B cell (primary cell): ENCODE data around the gene DTD1. TPM values are rescaled to one million over a fixed set of nuclear protein-coding genes. Genes with fewer than 3 reads are reported as not detected.

Experiments
- ATAC-seq: fragments of 200-7000 bp; cut with Tn5 transposase; one replicate; pipeline ENCODE4 v1.10.0; 2021; ENCODE audit warnings: low read depth, mild to moderate bottlenecking, moderate number of reproducible peaks, moderate library complexity
- CTCF ChIA-PET: fragments of 350-600 bp; sonication (Branson Sonifier 250); formaldehyde crosslinking; loops from one replicate; lab custom pipeline; 2021; ENCODE audit warnings: antibody characterized with exemption, inconsistent platforms; lab: Charles Lee
- POLR2A ChIA-PET: fragments of 350-600 bp; sonication (Branson Sonifier 250); formaldehyde crosslinking; loops from one replicate; lab custom pipeline; 2021; ENCODE audit warnings: antibody characterized with exemption; lab: Charles Lee
- DNase-seq: peaks from one replicate; pipeline ENCODE4 v3.0.0; 2013
- H2AFZ ChIP-seq: 2 replicates; pipeline ENCODE4 v1.6.1; 2012; ENCODE audit warnings: mild to moderate bottlenecking, low read depth, low read length; ENCODE audit not compliant: insufficient read depth, poor library complexity, severe bottlenecking
- H3K27ac ChIP-seq, 2 donors: 1 replicate in 1 of 2; 2 replicates in 1 of 2; pipeline ENCODE4 v1.5.1; 2012 to 2013; ENCODE audit warnings: low read length in 2 of 2, mild to moderate bottlenecking in 2 of 2, moderate library complexity in 1 of 2
- H3K27me3 ChIP-seq, 4 experiments: fragments of 200-600 bp in 1 of 4; sonication (generic) in 1 of 4; replicated peaks in 1 of 4; 1 replicate in 2 of 4; 2 replicates in 2 of 4; pipeline versions ENCODE4 v1.6.1 to v1.7.0; 2013 to 2016; ENCODE audit warnings: low read length in 3 of 4, mild to moderate bottlenecking in 2 of 4, mixed read lengths in 1 of 4, moderate library complexity in 1 of 4; ENCODE audit not compliant: insufficient read depth in 4 of 4, control insufficient read depth in 3 of 4; ENCODE audit errors: control extremely low read depth in 1 of 4
- H3K36me3 ChIP-seq, 2 experiments: replicated peaks in 1 of 2; 1 replicate in 1 of 2; 2 replicates in 1 of 2; pipeline versions ENCODE4 v1.6.1 to v1.7.1; 2013; ENCODE audit warnings: low read length in 1 of 2; ENCODE audit not compliant: insufficient read depth in 2 of 2, control insufficient read depth in 1 of 2; ENCODE audit errors: control extremely low read depth in 1 of 2, extremely low read depth in 1 of 2
- H3K4me1 ChIP-seq, 2 donors: fragments of 200-600 bp in 1 of 2; sonication (generic) in 1 of 2; 1 replicate in 1 of 2; 2 replicates in 1 of 2; pipeline versions ENCODE4 v1.5.1 to v1.6.1; 2013 to 2017; ENCODE audit warnings: low read length in 2 of 2; ENCODE audit not compliant: control insufficient read depth in 2 of 2, insufficient read depth in 2 of 2
- H3K4me2 ChIP-seq: replicated peaks from 2 replicates; pipeline ENCODE3; 2012; ENCODE audit warnings: mild to moderate bottlenecking, low read depth, low read length; ENCODE audit not compliant: poor library complexity, severe bottlenecking
- H3K4me3 ChIP-seq, 5 experiments: fragments of 200-600 bp in 1 of 5; sonication (generic) in 1 of 5; 1 replicate in 3 of 5; 2 replicates in 2 of 5; pipeline versions ENCODE4 v1.5.1 to v1.7.0; 2011 to 2016; ENCODE audit warnings: low read length in 4 of 5, mild to moderate bottlenecking in 4 of 5, low read depth in 2 of 5, control low read depth in 1 of 5, moderate library complexity in 1 of 5; ENCODE audit not compliant: insufficient read depth in 1 of 5; ENCODE audit errors: control extremely low read depth in 1 of 5, extremely low read depth in 1 of 5
- H3K79me2 ChIP-seq: fragments of 200-600 bp; sonication (generic); one replicate; pipeline ENCODE4 v1.6.0; 2016; ENCODE audit warnings: low read length; ENCODE audit not compliant: control insufficient read depth, insufficient read depth
- H3K9ac ChIP-seq: fragments of 200-600 bp; sonication (generic); 2 replicates; pipeline ENCODE4 v1.6.1; 2017; ENCODE audit warnings: mild to moderate bottlenecking, low read length, moderate library complexity
- H3K9me3 ChIP-seq, 3 donors: one replicate each; pipeline versions ENCODE4 v1.6.1 to v1.7.1; 2013; ENCODE audit warnings: low read length in 2 of 3; ENCODE audit not compliant: control insufficient read depth in 2 of 3, insufficient read depth in 1 of 3; ENCODE audit errors: control extremely low read depth in 1 of 3
- H4K20me1 ChIP-seq: 2 replicates; pipeline ENCODE4 v1.6.0; 2012; ENCODE audit warnings: mild to moderate bottlenecking, low read length; ENCODE audit not compliant: insufficient read depth, control insufficient read depth, poor library complexity, severe bottlenecking
- H3K27ac Mint-ChIP-seq: one replicate; pipeline ENCODE4 v1.8.0; 2021; ENCODE audit warnings: mixed read lengths
- H3K27me3 Mint-ChIP-seq: one replicate; pipeline ENCODE4 v1.8.0; 2021; ENCODE audit warnings: mixed read lengths
- H3K4me1 Mint-ChIP-seq: one replicate; pipeline ENCODE4 v1.8.0; 2021; ENCODE audit warnings: mixed read lengths
- H3K4me3 Mint-ChIP-seq: one replicate; pipeline ENCODE4 v1.8.0; 2021; ENCODE audit warnings: mixed read lengths
- H3K9me3 Mint-ChIP-seq: one replicate; pipeline ENCODE4 v1.8.0; 2022; ENCODE audit warnings: mixed read lengths; ENCODE audit not compliant: insufficient read depth
- EZH2 ChIP-seq: IDR thresholded peaks from 2 replicates; pipeline ENCODE4 v1.6.1; 2012; ENCODE audit warnings: borderline replicate concordance, low read depth, mild to moderate bottlenecking, moderate library complexity, low read length; ENCODE audit not compliant: insufficient read depth, poor library complexity, severe bottlenecking
- WGBS: methylation state at CpG from one replicate; pipeline ENCODE4 v1.1.5; 2013; ENCODE audit warnings: missing lambda C conversion rate; ENCODE audit not compliant: insufficient coverage; 5-methylcytosine and 5-hydroxymethylcytosine counted together
- intact Hi-C: fragments of 100-400 bp; cut with micrococcal nuclease; formaldehyde crosslinking; loops from one replicate; pipeline ENCODE4 v1.10.0; 2022
- polyA plus RNA-seq: library from polyadenylated mRNA; depleted of rRNA; stranded (reverse); fragments of >200 nt; gene quantifications from 2 replicates; pipeline ENCODE4 v1.2.3, GENCODE V29; 2012
- total RNA-seq, 2 donors: library from RNA; stranded (reverse); fragments of 120-200 nt in 1 of 2; gene quantifications; 1 replicate in 1 of 2; 2 replicates in 1 of 2; pipeline versions ENCODE4 v1.2.3 to v1.2.4, GENCODE V29; 2013 to 2022
- TF ChIP-seq, protein P1 (sequence below): fragments of 200-600 bp; IDR thresholded peaks from one replicate; pipeline ENCODE4 v1.8.0; 2022; ENCODE audit warnings: antibody characterized with exemption, mild to moderate bottlenecking

Gene DTD1
- total and polyA plus RNA-seq, 2 donors (not counting 1 experiment from before 2014, with no cell fraction given): 18.7 to 20.4 TPM

DNA sequence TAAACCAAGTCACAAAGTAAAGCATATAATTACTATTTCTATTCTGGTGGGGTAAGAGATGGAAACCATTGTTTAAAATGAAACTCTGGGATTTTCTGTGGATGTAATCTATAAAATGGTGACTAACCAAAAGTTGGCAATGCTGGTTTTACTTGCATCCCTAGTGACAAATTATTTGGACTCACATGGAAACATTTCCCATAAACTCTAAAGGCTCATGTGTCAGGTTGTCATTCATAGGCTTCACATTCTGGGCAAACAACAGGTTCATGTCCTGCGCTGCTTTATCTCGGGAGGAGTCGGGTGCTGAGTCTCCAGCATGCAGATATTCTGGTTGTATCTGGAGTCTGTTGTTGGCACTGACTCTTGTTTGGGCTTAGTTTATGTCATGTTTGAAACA lies 127.7 kb downstream of the DTD1 start:
- WGBS: 97% methylated on average over 3 of the region's 3 CpGs
- CTCF ChIA-PET: no interaction called here

DNA sequence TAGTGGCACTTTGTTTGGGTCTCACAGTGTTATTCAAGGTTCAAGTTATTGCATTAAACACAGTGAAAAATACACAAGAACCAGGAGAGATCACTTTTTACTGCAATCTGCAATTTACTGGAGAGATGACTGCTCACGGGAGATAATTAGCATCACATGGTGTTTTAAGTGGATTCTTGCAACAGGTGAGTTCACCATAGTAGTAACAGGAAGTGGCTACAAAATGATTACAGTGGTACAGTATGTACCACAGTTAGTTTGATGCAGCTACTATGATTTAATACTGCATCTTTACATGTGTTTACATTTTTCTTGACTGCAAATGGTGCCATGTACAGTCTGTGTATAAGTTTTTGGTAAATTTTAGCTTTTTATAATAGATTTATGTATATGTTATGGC lies 129.2 kb downstream of the DTD1 start:
- no peaks in the 10 kb centered on the region for H4K20me1 ChIP-seq
- H2AFZ ChIP-seq: no peak overlapping the region
- no peak overlapping the region for H3K4me3 ChIP-seq
- H3K27ac ChIP-seq: no peak overlapping the region
- DNase-seq: no peak
- peaks cover 0 to 5% of the 10 kb centered on the region in 2 experiments for H3K36me3 ChIP-seq
- Mint-ChIP-seq H3K9me3 (no peaks in the 10 kb centered on the region), H3K27ac (no peak overlapping the region), H3K4me1 (peaks cover 5% of the 10 kb centered on the region), H3K27me3 (no peaks in the 10 kb centered on the region), H3K4me3 (no peak overlapping the region)
- no CpG with 5 or more reads among the region's 1 CpG for WGBS
- H3K27me3 ChIP-seq: no peaks in the 10 kb centered on the region
- ChIA-PET POLR2A (no interaction called here), CTCF (no interaction called here)
- H3K9ac ChIP-seq: no peak overlapping the region
- no peak for TF ChIP-seq EZH2
- TF ChIP-seq, protein P1, sequence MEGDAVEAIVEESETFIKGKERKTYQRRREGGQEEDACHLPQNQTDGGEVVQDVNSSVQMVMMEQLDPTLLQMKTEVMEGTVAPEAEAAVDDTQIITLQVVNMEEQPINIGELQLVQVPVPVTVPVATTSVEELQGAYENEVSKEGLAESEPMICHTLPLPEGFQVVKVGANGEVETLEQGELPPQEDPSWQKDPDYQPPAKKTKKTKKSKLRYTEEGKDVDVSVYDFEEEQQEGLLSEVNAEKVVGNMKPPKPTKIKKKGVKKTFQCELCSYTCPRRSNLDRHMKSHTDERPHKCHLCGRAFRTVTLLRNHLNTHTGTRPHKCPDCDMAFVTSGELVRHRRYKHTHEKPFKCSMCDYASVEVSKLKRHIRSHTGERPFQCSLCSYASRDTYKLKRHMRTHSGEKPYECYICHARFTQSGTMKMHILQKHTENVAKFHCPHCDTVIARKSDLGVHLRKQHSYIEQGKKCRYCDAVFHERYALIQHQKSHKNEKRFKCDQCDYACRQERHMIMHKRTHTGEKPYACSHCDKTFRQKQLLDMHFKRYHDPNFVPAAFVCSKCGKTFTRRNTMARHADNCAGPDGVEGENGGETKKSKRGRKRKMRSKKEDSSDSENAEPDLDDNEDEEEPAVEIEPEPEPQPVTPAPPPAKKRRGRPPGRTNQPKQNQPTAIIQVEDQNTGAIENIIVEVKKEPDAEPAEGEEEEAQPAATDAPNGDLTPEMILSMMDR: no peak
- no peaks in the 10 kb centered on the region for H3K4me1 ChIP-seq
- H3K9me3 ChIP-seq: peaks cover 0 to 4% (median 0%) of the 10 kb centered on the region in 3 donors
- no peak for ATAC-seq
- H3K79me2 ChIP-seq: no peaks in the 10 kb centered on the region
- intact Hi-C loops: no loop called here
- no peak overlapping the region for H3K4me2 ChIP-seq

More for the DNA sequence above, 127.7 kb downstream of the DTD1 start:
- H3K4me3 ChIP-seq: no peak overlapping the region
- Mint-ChIP-seq H3K4me3 (no peak overlapping the region), H3K9me3 (no peaks in the 10 kb centered on the region), H3K4me1 (peaks cover 5% of the 10 kb centered on the region), H3K27ac (no peak overlapping the region), H3K27me3 (no peaks in the 10 kb centered on the region)
- H3K79me2 ChIP-seq: no peaks in the 10 kb centered on the region
- no peak overlapping the region for H3K4me2 ChIP-seq
- no peak for ATAC-seq
- no peak overlapping the region for H3K9ac ChIP-seq
- no peak overlapping the region for H2AFZ ChIP-seq
- DNase-seq: no peak
- no peaks in the 10 kb centered on the region for H4K20me1 ChIP-seq
- H3K27me3 ChIP-seq: no peaks in the 10 kb centered on the region
- POLR2A ChIA-PET: no interaction called here
- H3K27ac ChIP-seq: no peak overlapping the region
- H3K9me3 ChIP-seq: peaks cover 0 to 3% (median 0%) of the 10 kb centered on the region in 3 donors
- no peak for TF ChIP-seq EZH2
- TF ChIP-seq, protein P1: no peak
- H3K36me3 ChIP-seq: peaks cover 0 to 5% of the 10 kb centered on the region in 2 experiments
- no peaks in the 10 kb centered on the region for H3K4me1 ChIP-seq
- intact Hi-C loops: no loop called here
